Measurements from ENCODE around the gene HELT. TPM values are rescaled to one million over a fixed set of nuclear protein-coding genes. Genes with fewer than 3 reads are reported as not detected.

Gene HELT
- total and polyA plus RNA-seq, 3 experiments from 2014 or later: not detected

DNA sequence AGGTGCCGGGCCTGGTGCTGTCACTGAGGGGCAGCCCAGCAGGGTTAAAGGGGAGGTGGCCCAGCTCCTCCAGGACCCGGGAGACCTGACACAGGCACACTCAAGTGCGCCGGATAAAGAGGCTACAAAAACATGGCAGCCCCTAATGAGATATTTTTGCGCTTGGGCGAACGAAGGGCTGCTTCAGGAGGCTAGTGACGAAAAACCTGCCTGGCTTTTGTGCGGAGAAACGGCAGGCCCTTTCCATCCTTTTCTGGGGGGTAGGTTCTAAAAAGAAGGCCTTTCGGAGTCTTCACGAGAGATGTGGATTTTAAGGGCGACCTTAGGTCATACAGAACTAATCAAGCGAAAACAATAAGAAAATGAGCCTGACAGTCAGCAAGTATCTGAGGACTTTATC, 35.5 kb downstream of the HELT start:
- no peaks in the 10 kb centered on the region for H3K4me1 Mint-ChIP-seq
- Histone ChIP-seq H3K4me3 (ENCODE audit: low read length) (no peak overlapping the region), H3K27ac (ENCODE audit: low read depth, low read length) (no peak overlapping the region), H3K36me3 (ENCODE audit: insufficient read depth, low read length) (no peaks in the 10 kb centered on the region), H3K4me1 (ENCODE audit: insufficient read depth, low read length) (no peaks in the 10 kb centered on the region), H3K9me3 (ENCODE audit: low read length) (no peaks in the 10 kb centered on the region), H3K27me3 (ENCODE audit: insufficient read depth, low read length, poor library complexity, severe bottlenecking) (no peaks in the 10 kb centered on the region)
- ChIA-PET POLR2A (no interaction called here), CTCF (no interaction called here)
- no peak overlapping the region for H3K27ac Mint-ChIP-seq
- no peaks in the 10 kb centered on the region for H3K9me3 Mint-ChIP-seq
- H3K4me3 Mint-ChIP-seq: no peak overlapping the region
- no peaks in the 10 kb centered on the region for H3K36me3 Mint-ChIP-seq
- DNase-seq: no peak
- peaks cover 6 to 25% of the 10 kb centered on the region in 2 donors for H3K27me3 Mint-ChIP-seq

- H3K4me1 Mint-ChIP-seq: no peaks in the 10 kb centered on the region
- H3K9me3 Mint-ChIP-seq: no peaks in the 10 kb centered on the region
- POLR2A ChIA-PET: no interaction called here
- H3K36me3 Mint-ChIP-seq: no peaks in the 10 kb centered on the region
- H3K27me3 Mint-ChIP-seq: peaks cover 8 to 20% of the 10 kb centered on the region in 2 donors
- DNase-seq: no peak
- CTCF ChIA-PET: no interaction called here
- Histone ChIP-seq H3K4me1 (ENCODE audit: insufficient read depth, low read length) (no peaks in the 10 kb centered on the region), H3K27me3 (ENCODE audit: insufficient read depth, low read length, poor library complexity, severe bottlenecking) (no peaks in the 10 kb centered on the region), H3K27ac (ENCODE audit: low read depth, low read length) (no peak overlapping the region), H3K36me3 (ENCODE audit: insufficient read depth, low read length) (no peaks in the 10 kb centered on the region), H3K4me3 (ENCODE audit: low read length) (no peak overlapping the region), H3K9me3 (ENCODE audit: low read length) (no peaks in the 10 kb centered on the region)
- H3K27ac Mint-ChIP-seq: no peak overlapping the region
- no peak overlapping the region for H3K4me3 Mint-ChIP-seq
These were observed 36.0 kb downstream of the HELT start for GRCh38 chr4:185054272-185054671.

DNA sequence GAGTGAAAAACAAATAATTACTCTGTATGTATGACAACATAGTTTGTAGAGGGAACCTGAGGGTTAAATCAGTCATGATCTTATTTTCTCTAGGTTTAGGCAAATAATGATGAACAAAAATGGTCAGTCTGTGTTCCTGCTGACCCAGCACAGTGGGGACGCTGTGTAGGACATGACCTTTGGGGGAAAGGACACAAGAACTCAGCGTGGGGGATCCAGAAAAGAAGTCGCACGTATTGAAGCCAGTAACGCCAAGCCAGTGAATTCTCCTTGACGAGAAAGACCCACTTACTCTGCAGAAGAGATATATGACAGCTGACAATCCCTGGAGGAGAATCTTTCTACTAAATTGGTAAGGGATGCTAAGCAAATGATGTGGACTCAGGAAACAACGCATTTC, 36.6 kb downstream of the HELT start:
- peaks cover 6 to 20% of the 10 kb centered on the region in 2 donors for H3K27me3 Mint-ChIP-seq
- Histone ChIP-seq H3K27me3 (ENCODE audit: insufficient read depth, low read length, poor library complexity, severe bottlenecking) (no peaks in the 10 kb centered on the region), H3K36me3 (ENCODE audit: insufficient read depth, low read length) (no peaks in the 10 kb centered on the region), H3K27ac (ENCODE audit: low read depth, low read length) (no peak overlapping the region), H3K4me3 (ENCODE audit: low read length) (no peak overlapping the region), H3K9me3 (ENCODE audit: low read length) (no peaks in the 10 kb centered on the region), H3K4me1 (ENCODE audit: insufficient read depth, low read length) (no peaks in the 10 kb centered on the region)
- no peaks in the 10 kb centered on the region for H3K4me1 Mint-ChIP-seq
- ChIA-PET CTCF (no interaction called here), POLR2A (no interaction called here)
- H3K4me3 Mint-ChIP-seq: no peak overlapping the region
- no peak overlapping the region for H3K27ac Mint-ChIP-seq
- no peaks in the 10 kb centered on the region for H3K36me3 Mint-ChIP-seq
- H3K9me3 Mint-ChIP-seq: no peaks in the 10 kb centered on the region
- DNase-seq: no peak

DNA sequence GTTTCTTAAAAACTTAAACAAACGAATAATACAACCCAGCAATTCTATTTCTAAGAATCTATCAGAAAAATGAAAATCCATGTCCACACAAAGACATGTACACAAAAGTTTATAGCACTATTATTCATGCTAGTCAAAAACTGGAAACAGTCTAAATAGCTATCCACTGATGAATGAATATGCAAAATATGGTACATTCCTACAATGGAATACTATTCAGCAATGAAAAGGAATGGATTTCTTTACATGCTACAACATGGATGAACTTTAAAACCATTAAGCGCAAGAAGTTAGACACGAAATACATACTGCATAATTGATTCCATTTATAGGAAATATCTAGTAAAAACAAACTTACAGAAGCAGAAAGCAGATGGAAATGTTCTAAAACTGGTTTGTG, 43.3 kb downstream of the HELT start:
- POLR2A ChIA-PET: no interaction called here
- CTCF ChIA-PET: interaction anchor here (1.0 to 1.3 kb wide), 2 partner anchors 22 to 34 kb away, joined by 3 read pairs; no protein-coding TSS in a partner anchor

DNA sequence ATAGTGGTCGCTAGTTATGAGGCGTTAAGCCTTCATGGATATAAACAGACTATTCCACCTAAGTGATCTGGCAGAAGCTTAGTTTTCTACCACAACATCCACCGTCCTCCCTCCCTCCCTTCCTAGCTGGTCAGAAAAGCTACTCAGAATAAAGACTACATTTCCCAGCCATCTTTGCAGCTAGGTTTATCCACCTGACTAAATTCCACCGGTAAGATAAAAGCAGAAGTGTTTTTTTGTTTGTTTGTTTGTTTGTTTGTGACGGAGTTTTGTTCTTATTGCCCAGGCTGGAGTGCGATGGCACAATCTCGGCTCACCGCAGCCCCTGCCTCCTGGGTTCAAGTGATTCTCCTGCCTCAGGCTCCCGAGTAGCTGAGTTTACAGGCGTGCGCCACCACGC, 44.3 kb downstream of the HELT start:
- Histone ChIP-seq H3K4me3 (ENCODE audit: low read length) (no peak overlapping the region), H3K27me3 (ENCODE audit: insufficient read depth, low read length, poor library complexity, severe bottlenecking) (no peaks in the 10 kb centered on the region), H3K36me3 (ENCODE audit: insufficient read depth, low read length) (no peaks in the 10 kb centered on the region), H3K9me3 (ENCODE audit: low read length) (no peaks in the 10 kb centered on the region), H3K27ac (ENCODE audit: low read depth, low read length) (no peak overlapping the region), H3K4me1 (ENCODE audit: insufficient read depth, low read length) (no peaks in the 10 kb centered on the region)
- peaks cover 0 to 3% (median 0%) of the 10 kb centered on the region in 5 donors for H3K9me3 Mint-ChIP-seq
- H3K27me3 Mint-ChIP-seq: peaks cover 8 to 20% of the 10 kb centered on the region in 2 donors
- no peaks in the 10 kb centered on the region for H3K4me1 Mint-ChIP-seq
- H3K36me3 Mint-ChIP-seq: no peaks in the 10 kb centered on the region
- POLR2A ChIA-PET: no interaction called here
- H3K4me3 Mint-ChIP-seq: no peak overlapping the region
- no peak overlapping the region for H3K27ac Mint-ChIP-seq
- CTCF ChIA-PET: interaction anchor here (1.0 to 1.3 kb wide), 2 partner anchors 23 to 33 kb away, joined by 3 read pairs; no protein-coding TSS in a partner anchor
- DNase-seq: no peak

More for the DNA sequence above, 43.3 kb downstream of the HELT start:
- Histone ChIP-seq H3K4me3 (ENCODE audit: low read length) (no peak overlapping the region), H3K9me3 (ENCODE audit: low read length) (no peaks in the 10 kb centered on the region), H3K27me3 (ENCODE audit: insufficient read depth, low read length, poor library complexity, severe bottlenecking) (no peaks in the 10 kb centered on the region), H3K36me3 (ENCODE audit: insufficient read depth, low read length) (no peaks in the 10 kb centered on the region), H3K4me1 (ENCODE audit: insufficient read depth, low read length) (no peaks in the 10 kb centered on the region), H3K27ac (ENCODE audit: low read depth, low read length) (no peak overlapping the region)
- H3K27me3 Mint-ChIP-seq: peaks cover 8 to 20% of the 10 kb centered on the region in 2 donors
- H3K9me3 Mint-ChIP-seq: peaks cover 0 to 3% (median 0%) of the 10 kb centered on the region in 5 donors
- H3K27ac Mint-ChIP-seq: no peak overlapping the region
- no peak for DNase-seq
- H3K36me3 Mint-ChIP-seq: no peaks in the 10 kb centered on the region
- H3K4me1 Mint-ChIP-seq: no peaks in the 10 kb centered on the region
- H3K4me3 Mint-ChIP-seq: no peak overlapping the region

DNA sequence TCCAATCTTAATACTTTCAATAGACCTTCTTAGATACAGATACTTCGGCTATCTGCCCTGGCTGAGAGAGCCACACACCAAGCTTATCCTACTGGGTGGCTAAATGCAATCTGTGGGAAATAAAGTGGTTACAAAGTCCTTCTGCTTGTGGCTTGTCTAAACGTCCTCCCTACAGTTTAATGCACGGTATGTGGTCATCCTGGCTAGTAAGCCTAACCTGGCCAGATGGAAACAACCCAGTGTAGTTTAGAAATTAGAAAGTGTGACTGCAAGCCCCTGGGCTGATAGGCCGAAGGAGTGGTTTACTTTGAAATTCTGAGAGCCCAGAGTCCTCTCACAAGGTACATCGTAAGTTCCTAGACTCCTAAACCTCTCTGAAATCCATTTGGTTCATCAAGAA, 47.9 kb downstream of the HELT start:
- H3K9me3 Mint-ChIP-seq: peaks cover 0 to 2% (median 0%) of the 10 kb centered on the region in 5 donors
- ChIA-PET POLR2A (no interaction called here), CTCF (no interaction called here)
- DNase-seq: no peak
- Histone ChIP-seq H3K36me3 (ENCODE audit: insufficient read depth, low read length) (no peaks in the 10 kb centered on the region), H3K9me3 (ENCODE audit: low read length) (no peaks in the 10 kb centered on the region), H3K27me3 (ENCODE audit: insufficient read depth, low read length, poor library complexity, severe bottlenecking) (no peaks in the 10 kb centered on the region), H3K27ac (ENCODE audit: low read depth, low read length) (no peak overlapping the region), H3K4me3 (ENCODE audit: low read length) (no peak overlapping the region), H3K4me1 (ENCODE audit: insufficient read depth, low read length) (no peaks in the 10 kb centered on the region)
- peaks cover 3 to 28% of the 10 kb centered on the region in 2 donors for H3K27me3 Mint-ChIP-seq
- no peaks in the 10 kb centered on the region for H3K36me3 Mint-ChIP-seq
- H3K4me3 Mint-ChIP-seq: no peak overlapping the region
- H3K27ac Mint-ChIP-seq: no peak overlapping the region
- H3K4me1 Mint-ChIP-seq: no peaks in the 10 kb centered on the region

DNA sequence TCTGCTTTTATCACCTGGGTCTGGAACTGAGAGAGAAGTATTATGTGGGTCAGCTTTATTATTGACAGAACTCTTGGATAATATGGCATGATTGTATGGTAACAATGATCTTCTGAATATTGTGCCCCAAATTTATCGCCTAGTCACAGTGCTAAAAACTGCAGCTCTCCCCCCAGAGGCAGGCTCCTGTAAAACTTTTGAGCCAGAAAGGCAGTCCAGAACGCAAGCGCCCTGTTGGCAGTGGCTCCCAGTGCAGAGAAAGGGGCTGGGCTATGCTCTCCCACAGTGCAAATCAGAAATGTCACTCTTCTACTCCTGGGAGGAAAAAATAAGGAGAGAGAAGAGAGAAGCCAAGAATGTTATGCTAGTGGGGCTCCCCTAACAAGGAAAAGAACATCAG, 50.5 kb downstream of the HELT start:
- no peak overlapping the region for H3K4me3 Mint-ChIP-seq

More for the DNA sequence above, 50.5 kb downstream of the HELT start:
- no peak for DNase-seq
- H3K27ac ChIP-seq (ENCODE audit: low read depth, low read length): no peak overlapping the region
- no peaks in the 10 kb centered on the region for H3K36me3 Mint-ChIP-seq
- H3K4me1 ChIP-seq (ENCODE audit: insufficient read depth, low read length): no peaks in the 10 kb centered on the region
- H3K9me3 Mint-ChIP-seq: no peaks in the 10 kb centered on the region
- H3K4me3 ChIP-seq (ENCODE audit: low read length): no peak overlapping the region
- ChIA-PET POLR2A (no interaction called here), CTCF (no interaction called here)
- no peaks in the 10 kb centered on the region for H3K36me3 ChIP-seq (ENCODE audit: insufficient read depth, low read length)
- H3K27ac Mint-ChIP-seq: no peak overlapping the region
- H3K27me3 Mint-ChIP-seq: peaks cover 0 to 38% of the 10 kb centered on the region in 2 donors
- H3K9me3 ChIP-seq (ENCODE audit: low read length): no peaks in the 10 kb centered on the region
- H3K27me3 ChIP-seq (ENCODE audit: insufficient read depth, low read length, poor library complexity, severe bottlenecking): no peaks in the 10 kb centered on the region
- H3K4me1 Mint-ChIP-seq: no peaks in the 10 kb centered on the region
